Hepatocyte (in vitro differentiated cells): ENCODE data around the gene RPS6KA2. TPM values are rescaled to one million over a fixed set of nuclear protein-coding genes. Genes with fewer than 3 reads are reported as not detected.

Source experiments
- DNase-seq: peaks from one replicate; pipeline ENCODE4 v3.0.0-alpha.2; 2016; ENCODE audit warnings: low spot score
- H2AFZ ChIP-seq: fragments of 200-600 bp; sonication (generic); 2 replicates; pipeline ENCODE4 v1.6.0; 2016; ENCODE audit warnings: antibody characterized with exemption, mild to moderate bottlenecking
- H3K27ac ChIP-seq: fragments of 200-600 bp; sonication (generic); 2 replicates; pipeline ENCODE4 v1.5.1; 2016; ENCODE audit warnings: mild to moderate bottlenecking
- H3K27me3 ChIP-seq: fragments of 200-600 bp; sonication (generic); 2 replicates; pipeline ENCODE4 v1.6.1; 2016
- H3K36me3 ChIP-seq: fragments of 200-600 bp; sonication (generic); replicated peaks from 2 replicates; pipeline ENCODE4 v1.5.1; 2016; ENCODE audit warnings: low read depth; ENCODE audit not compliant: insufficient read depth
- H3K4me1 ChIP-seq: fragments of 200-600 bp; sonication (generic); 2 replicates; pipeline ENCODE4 v1.5.1; 2016; ENCODE audit warnings: mild to moderate bottlenecking, moderate library complexity; ENCODE audit not compliant: insufficient read depth
- H3K4me2 ChIP-seq: fragments of 200-600 bp; sonication (generic); 2 replicates; pipeline ENCODE4 v1.6.0; 2016
- H3K4me3 ChIP-seq: fragments of 200-600 bp; sonication (generic); 2 replicates; pipeline ENCODE4 v1.5.1; 2016; ENCODE audit warnings: mild to moderate bottlenecking
- H3K79me2 ChIP-seq: fragments of 200-600 bp; sonication (generic); 2 replicates; pipeline ENCODE4 v1.6.0; 2017; ENCODE audit warnings: mild to moderate bottlenecking
- H3K9me2 ChIP-seq: fragments of 200-600 bp; sonication (generic); replicated peaks from 2 replicates; pipeline ENCODE4 v1.6.0; 2017; ENCODE audit warnings: mild to moderate bottlenecking; ENCODE audit not compliant: insufficient read depth
- H3K9me3 ChIP-seq: fragments of 200-600 bp; sonication (generic); 2 replicates; pipeline ENCODE4 v1.5.1; 2016; ENCODE audit warnings: low read depth, mild to moderate bottlenecking
- H4K20me1 ChIP-seq: fragments of 200-600 bp; sonication (generic); 2 replicates; pipeline ENCODE4 v1.6.0; 2016; ENCODE audit warnings: mild to moderate bottlenecking; ENCODE audit not compliant: insufficient read depth, poor library complexity, severe bottlenecking
- CTCF ChIP-seq: fragments of 200-600 bp; sonication (generic); IDR thresholded peaks from 2 replicates; pipeline ENCODE4 v1.5.1; 2016; ENCODE audit warnings: antibody characterized with exemption, mild to moderate bottlenecking; ENCODE audit not compliant: poor library complexity
- EZH2 ChIP-seq: fragments of 200-600 bp; sonication (generic); IDR thresholded peaks from 2 replicates; pipeline ENCODE4 v1.6.1; 2016; ENCODE audit warnings: antibody characterized with exemption, mild to moderate bottlenecking, borderline replicate concordance
- EZH2phosphoT487 ChIP-seq: fragments of 200-600 bp; sonication (generic); IDR thresholded peaks from one replicate; pipeline ENCODE4 v1.6.1; 2018; ENCODE audit warnings: antibody characterized with exemption, mild to moderate bottlenecking, low read depth, moderate library complexity; ENCODE audit not compliant: unreplicated experiment, severe bottlenecking
- WGBS: methylation state at CpG from one replicate; pipeline ENCODE4 v1.1.6; 2016; ENCODE audit warnings: low lambda C conversion rate; ENCODE audit errors: missing lambda C conversion rate; 5-methylcytosine and 5-hydroxymethylcytosine counted together
- polyA plus RNA-seq: library from polyadenylated mRNA; unstranded; fragments of >200 nt; fragmentation: Nextera tagmentation; extraction: Ambion mirVana; gene quantifications from 2 replicates; pipeline ENCODE4 v1.2.1, GENCODE V29; 2016
- total RNA-seq: library from RNA; depleted of rRNA; stranded (reverse); fragments of >200 nt; gene quantifications from 2 replicates; pipeline ENCODE4 v1.2.3, GENCODE V29; 2014

Gene RPS6KA2
- total and polyA plus RNA-seq, 2 experiments from 2014 or later: 27.7 to 29.2 TPM

- Histone ChIP-seq H3K9me3 (no peaks in the 10 kb centered on the region), H3K27ac (no peak overlapping the region), H3K79me2 (no peaks in the 10 kb centered on the region), H3K27me3 (no peaks in the 10 kb centered on the region), H3K4me2 (no peak overlapping the region), H4K20me1 (no peaks in the 10 kb centered on the region), H3K36me3 (no peaks in the 10 kb centered on the region), H2AFZ (no peak overlapping the region), H3K4me1 (no peaks in the 10 kb centered on the region), H3K4me3 (no peak overlapping the region), H3K9me2 (no peaks in the 10 kb centered on the region)
- 97% methylated on average over 17 of the region's 17 CpGs for WGBS
- no peak for TF ChIP-seq EZH2phosphoT487
- no peak for TF ChIP-seq EZH2
- no peak for TF ChIP-seq CTCF
- DNase-seq: no peak
Observed at GRCh38 chr6:166430269-166430668, 196.8 kb downstream of the RPS6KA2 start.

DNA sequence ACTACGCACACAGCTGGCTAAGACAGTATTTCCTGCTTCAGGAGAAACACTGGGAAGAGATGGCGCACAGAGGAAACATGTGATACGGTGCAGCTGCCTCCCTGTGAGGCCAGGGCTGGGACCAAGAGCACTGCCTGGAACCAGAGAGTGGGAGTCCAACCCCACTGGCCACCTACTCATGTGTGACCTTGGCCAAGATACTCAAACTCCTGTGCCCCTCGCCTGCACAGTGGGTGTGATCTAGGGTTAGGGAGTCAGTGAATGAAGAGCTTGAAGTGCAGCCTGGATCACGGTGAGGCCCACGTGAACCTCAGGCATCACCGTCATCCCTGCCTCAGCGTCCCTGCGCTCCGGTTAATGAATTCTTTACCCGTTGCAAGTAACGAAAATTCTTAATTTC is 202.6 kb downstream of the RPS6KA2 start:
- WGBS: 96% methylated on average over 12 of the region's 12 CpGs
- Histone ChIP-seq H3K27me3 (no peaks in the 10 kb centered on the region), H3K9me2 (no peaks in the 10 kb centered on the region)

DNA sequence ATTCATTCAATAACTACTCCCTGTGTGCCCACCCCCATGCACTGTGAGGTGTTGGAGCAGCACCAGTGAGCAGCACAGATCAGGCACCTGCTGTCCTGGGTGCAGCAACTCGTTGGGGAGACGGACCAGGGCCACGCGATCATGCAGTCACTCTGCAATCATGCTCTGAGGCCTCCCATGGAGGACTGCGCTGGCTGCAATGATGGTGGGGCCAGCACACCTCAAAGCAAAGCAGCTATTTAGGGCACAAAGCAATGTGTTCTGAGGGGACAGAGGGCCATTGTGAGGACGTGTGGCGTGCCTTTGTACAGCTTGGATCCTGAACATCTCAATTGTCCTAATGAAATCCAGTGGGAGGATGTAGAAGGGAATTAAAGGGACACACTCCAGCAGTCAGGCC is 203.3 kb downstream of the RPS6KA2 start:
- H3K4me1 ChIP-seq: no peaks in the 10 kb centered on the region
- H3K9me2 ChIP-seq: no peaks in the 10 kb centered on the region
- no peaks in the 10 kb centered on the region for H3K9me3 ChIP-seq
- H2AFZ ChIP-seq: no peak overlapping the region
- no peak for TF ChIP-seq EZH2
- TF ChIP-seq EZH2phosphoT487: no peak
- no peak for TF ChIP-seq CTCF
- no peaks in the 10 kb centered on the region for H3K79me2 ChIP-seq
- no peaks in the 10 kb centered on the region for H3K27me3 ChIP-seq
- no peak overlapping the region for H3K27ac ChIP-seq
- no peak overlapping the region for H3K4me2 ChIP-seq
- no peaks in the 10 kb centered on the region for H4K20me1 ChIP-seq
- no peak for DNase-seq
- no peak overlapping the region for H3K4me3 ChIP-seq
- WGBS: 96% methylated on average over 7 of the region's 7 CpGs
- no peaks in the 10 kb centered on the region for H3K36me3 ChIP-seq

More for the DNA sequence above, 202.6 kb downstream of the RPS6KA2 start:
- Histone ChIP-seq H3K27ac (no peak overlapping the region), H3K4me1 (no peaks in the 10 kb centered on the region), H3K79me2 (no peaks in the 10 kb centered on the region), H3K9me3 (no peaks in the 10 kb centered on the region), H4K20me1 (no peaks in the 10 kb centered on the region), H2AFZ (no peak overlapping the region), H3K4me3 (no peak overlapping the region), H3K36me3 (no peaks in the 10 kb centered on the region), H3K4me2 (no peak overlapping the region)
- DNase-seq: no peak
- TF ChIP-seq CTCF: no peak
- no peak for TF ChIP-seq EZH2
- no peak for TF ChIP-seq EZH2phosphoT487
